Measurements from ENCODE around the gene OR8J3.

The OR8J3 gene

GRCh38 chr11:56140151-56140661 is at the start of gene OR8J3:
OR8J3 (minus strand) TSS chr11:56140201; CDS start chr11:56137718, 2,483 bp downstream.
- TF ChIP-seq CREB1 (IDR thresholded peaks at IDR 0.05; ENCODE audit: low read depth) (no peak), CEBPB (IDR thresholded peaks at IDR 0.05) (no peak), ZBTB7A (IDR thresholded peaks at IDR 0.05; ENCODE audit: low read depth) (no peak), RAD21 (IDR thresholded peaks at IDR 0.05; ENCODE audit: low read depth) (no peak)

DNA sequence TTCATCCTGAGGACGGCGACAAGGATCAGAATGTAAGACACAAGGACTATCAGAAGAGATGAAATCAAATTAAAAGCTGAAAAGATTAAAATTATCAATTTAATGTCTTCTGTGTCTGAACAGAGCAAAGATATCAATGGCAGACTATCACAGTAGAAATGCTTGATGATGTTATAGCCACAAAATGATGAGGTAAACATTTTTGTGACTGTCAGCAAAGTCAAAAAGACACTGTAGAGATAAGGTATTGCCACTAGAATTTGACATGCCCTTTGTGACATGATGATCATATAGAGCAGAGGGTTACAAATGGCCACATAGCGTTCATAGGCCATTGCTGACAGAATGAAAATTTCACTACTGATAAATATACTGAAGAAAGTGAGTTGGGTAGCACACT is 48.6 kb upstream of the OR8J3 start:
- TF ChIP-seq CREB1 (IDR thresholded peaks at IDR 0.05; ENCODE audit: low read depth) (no peak), TCF12 (IDR thresholded peaks at IDR 0.05; ENCODE audit: low read depth) (no peak), ZBTB7A (IDR thresholded peaks at IDR 0.05; ENCODE audit: low read depth) (no peak), TAF1 (IDR thresholded peaks at IDR 0.05; ENCODE audit: low read depth) (no peak), EGR1 (IDR thresholded peaks at IDR 0.05) (no peak), YY1 (IDR thresholded peaks at IDR 0.05; ENCODE audit: low read depth) (no peak), TEAD4 (IDR thresholded peaks at IDR 0.05) (no peak), NFIC (IDR thresholded peaks at IDR 0.05) (no peak), RAD21 (IDR thresholded peaks at IDR 0.05; ENCODE audit: low read depth) (no peak), MAX (IDR thresholded peaks at IDR 0.05) (no peak), CEBPB (IDR thresholded peaks at IDR 0.05) (no peak)
- TF ChIP-seq, protein P1, sequence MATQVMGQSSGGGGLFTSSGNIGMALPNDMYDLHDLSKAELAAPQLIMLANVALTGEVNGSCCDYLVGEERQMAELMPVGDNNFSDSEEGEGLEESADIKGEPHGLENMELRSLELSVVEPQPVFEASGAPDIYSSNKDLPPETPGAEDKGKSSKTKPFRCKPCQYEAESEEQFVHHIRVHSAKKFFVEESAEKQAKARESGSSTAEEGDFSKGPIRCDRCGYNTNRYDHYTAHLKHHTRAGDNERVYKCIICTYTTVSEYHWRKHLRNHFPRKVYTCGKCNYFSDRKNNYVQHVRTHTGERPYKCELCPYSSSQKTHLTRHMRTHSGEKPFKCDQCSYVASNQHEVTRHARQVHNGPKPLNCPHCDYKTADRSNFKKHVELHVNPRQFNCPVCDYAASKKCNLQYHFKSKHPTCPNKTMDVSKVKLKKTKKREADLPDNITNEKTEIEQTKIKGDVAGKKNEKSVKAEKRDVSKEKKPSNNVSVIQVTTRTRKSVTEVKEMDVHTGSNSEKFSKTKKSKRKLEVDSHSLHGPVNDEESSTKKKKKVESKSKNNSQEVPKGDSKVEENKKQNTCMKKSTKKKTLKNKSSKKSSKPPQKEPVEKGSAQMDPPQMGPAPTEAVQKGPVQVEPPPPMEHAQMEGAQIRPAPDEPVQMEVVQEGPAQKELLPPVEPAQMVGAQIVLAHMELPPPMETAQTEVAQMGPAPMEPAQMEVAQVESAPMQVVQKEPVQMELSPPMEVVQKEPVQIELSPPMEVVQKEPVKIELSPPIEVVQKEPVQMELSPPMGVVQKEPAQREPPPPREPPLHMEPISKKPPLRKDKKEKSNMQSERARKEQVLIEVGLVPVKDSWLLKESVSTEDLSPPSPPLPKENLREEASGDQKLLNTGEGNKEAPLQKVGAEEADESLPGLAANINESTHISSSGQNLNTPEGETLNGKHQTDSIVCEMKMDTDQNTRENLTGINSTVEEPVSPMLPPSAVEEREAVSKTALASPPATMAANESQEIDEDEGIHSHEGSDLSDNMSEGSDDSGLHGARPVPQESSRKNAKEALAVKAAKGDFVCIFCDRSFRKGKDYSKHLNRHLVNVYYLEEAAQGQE (IDR thresholded peaks at IDR 0.05; ENCODE audit: low read depth): no peak
- TF ChIP-seq, protein P2, sequence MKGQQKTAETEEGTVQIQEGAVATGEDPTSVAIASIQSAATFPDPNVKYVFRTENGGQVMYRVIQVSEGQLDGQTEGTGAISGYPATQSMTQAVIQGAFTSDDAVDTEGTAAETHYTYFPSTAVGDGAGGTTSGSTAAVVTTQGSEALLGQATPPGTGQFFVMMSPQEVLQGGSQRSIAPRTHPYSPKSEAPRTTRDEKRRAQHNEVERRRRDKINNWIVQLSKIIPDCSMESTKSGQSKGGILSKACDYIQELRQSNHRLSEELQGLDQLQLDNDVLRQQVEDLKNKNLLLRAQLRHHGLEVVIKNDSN (IDR thresholded peaks at IDR 0.05): no peak

DNA sequence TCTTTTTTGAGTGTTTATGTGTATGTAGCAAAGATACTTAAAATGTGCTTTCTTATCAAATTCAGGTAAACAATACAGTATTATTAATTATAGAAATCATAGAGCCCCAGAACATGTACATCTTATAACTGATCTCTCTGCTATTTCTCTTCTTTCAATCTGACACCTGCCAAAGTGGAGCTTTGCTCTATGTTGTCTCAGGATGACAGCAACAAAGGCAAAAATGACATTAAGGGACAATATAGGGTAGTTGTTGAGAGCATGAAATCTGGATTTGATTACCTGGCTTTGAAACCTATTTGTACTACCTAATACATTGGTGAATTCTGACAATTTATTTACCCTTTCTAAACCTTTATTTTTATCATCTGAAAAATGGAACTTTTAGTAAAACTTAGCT is 43.5 kb upstream of the OR8J3 start:
- TF ChIP-seq CREB1 (IDR thresholded peaks at IDR 0.05; ENCODE audit: low read depth): no peak
- no peak for TF ChIP-seq TAF1 (IDR thresholded peaks at IDR 0.05; ENCODE audit: low read depth)
- no peak for TF ChIP-seq CEBPB (IDR thresholded peaks at IDR 0.05)
- TF ChIP-seq MAX (IDR thresholded peaks at IDR 0.05): no peak
- no peak for TF ChIP-seq EGR1 (IDR thresholded peaks at IDR 0.05)
- TF ChIP-seq, protein P1 (IDR thresholded peaks at IDR 0.05; ENCODE audit: low read depth): no peak
- TF ChIP-seq NFIC (IDR thresholded peaks at IDR 0.05): no peak
- TF ChIP-seq RAD21 (IDR thresholded peaks at IDR 0.05; ENCODE audit: low read depth): no peak
- no peak for TF ChIP-seq YY1 (IDR thresholded peaks at IDR 0.05; ENCODE audit: low read depth)
- no peak for TF ChIP-seq TEAD4 (IDR thresholded peaks at IDR 0.05)
- no peak for TF ChIP-seq EP300 (IDR thresholded peaks at IDR 0.05; ENCODE audit: borderline replicate concordance)
- TF ChIP-seq FOXM1 (IDR thresholded peaks at IDR 0.05; ENCODE audit: borderline replicate concordance, low read depth): no peak
- no peak for TF ChIP-seq ZBTB7A (IDR thresholded peaks at IDR 0.05; ENCODE audit: low read depth)
- no peak for TF ChIP-seq TCF12 (IDR thresholded peaks at IDR 0.05; ENCODE audit: low read depth)

GRCh38 chr11:56176318-56176717 is 36.3 kb upstream of the OR8J3 start, which contains the start of gene OR5J2:
OR5J2 (plus strand) TSS chr11:56176618; CDS start chr11:56176618, 0 bp downstream.
- TF ChIP-seq ZBTB7A (IDR thresholded peaks at IDR 0.05; ENCODE audit: low read depth) (no peak), RAD21 (IDR thresholded peaks at IDR 0.05; ENCODE audit: low read depth) (no peak), CREB1 (IDR thresholded peaks at IDR 0.05; ENCODE audit: low read depth) (no peak), TCF12 (IDR thresholded peaks at IDR 0.05; ENCODE audit: low read depth) (no peak), EGR1 (IDR thresholded peaks at IDR 0.05) (no peak), CEBPB (IDR thresholded peaks at IDR 0.05) (no peak), FOXM1 (IDR thresholded peaks at IDR 0.05; ENCODE audit: borderline replicate concordance, low read depth) (no peak), NFIC (IDR thresholded peaks at IDR 0.05) (no peak), MAX (IDR thresholded peaks at IDR 0.05) (no peak), YY1 (IDR thresholded peaks at IDR 0.05; ENCODE audit: low read depth) (no peak), TAF1 (IDR thresholded peaks at IDR 0.05; ENCODE audit: low read depth) (no peak), EP300 (IDR thresholded peaks at IDR 0.05; ENCODE audit: borderline replicate concordance) (no peak), TEAD4 (IDR thresholded peaks at IDR 0.05) (no peak)
- TF ChIP-seq, protein P2 (IDR thresholded peaks at IDR 0.05): no peak

- TF ChIP-seq CREB1 (IDR thresholded peaks at IDR 0.05; ENCODE audit: low read depth) (no peak), ZBTB7A (IDR thresholded peaks at IDR 0.05; ENCODE audit: low read depth) (no peak), RAD21 (IDR thresholded peaks at IDR 0.05; ENCODE audit: low read depth) (no peak), NFIC (IDR thresholded peaks at IDR 0.05) (no peak), FOXM1 (IDR thresholded peaks at IDR 0.05; ENCODE audit: borderline replicate concordance, low read depth) (no peak), MAX (IDR thresholded peaks at IDR 0.05) (no peak), EP300 (IDR thresholded peaks at IDR 0.05; ENCODE audit: borderline replicate concordance) (no peak), TCF12 (IDR thresholded peaks at IDR 0.05; ENCODE audit: low read depth) (no peak), YY1 (IDR thresholded peaks at IDR 0.05; ENCODE audit: low read depth) (no peak), TAF1 (IDR thresholded peaks at IDR 0.05; ENCODE audit: low read depth) (no peak), EGR1 (IDR thresholded peaks at IDR 0.05) (no peak), TEAD4 (IDR thresholded peaks at IDR 0.05) (no peak)
- TF ChIP-seq, protein P1 (IDR thresholded peaks at IDR 0.05; ENCODE audit: low read depth): no peak
- TF ChIP-seq, protein P2 (IDR thresholded peaks at IDR 0.05): no peak
These were observed 32.3 kb upstream of the OR8J3 start for GRCh38 chr11:56172256-56172830.

Measured in Ishikawa (cell line).